Smooth muscle cell of the pulmonary artery (primary cell): ENCODE data around the gene NAXD. TPM values are rescaled to one million over a fixed set of nuclear protein-coding genes. Genes with fewer than 3 reads are reported as not detected.

Experiments
- total RNA-seq: library from RNA; depleted of rRNA; stranded (reverse); fragments of >200 nt; gene quantifications from 2 replicates; pipeline ENCODE4 v1.2.3, GENCODE V29; 2014

The NAXD gene
- total RNA-seq = 25.7 and 26.1 TPM in 2 replicates

DNA sequence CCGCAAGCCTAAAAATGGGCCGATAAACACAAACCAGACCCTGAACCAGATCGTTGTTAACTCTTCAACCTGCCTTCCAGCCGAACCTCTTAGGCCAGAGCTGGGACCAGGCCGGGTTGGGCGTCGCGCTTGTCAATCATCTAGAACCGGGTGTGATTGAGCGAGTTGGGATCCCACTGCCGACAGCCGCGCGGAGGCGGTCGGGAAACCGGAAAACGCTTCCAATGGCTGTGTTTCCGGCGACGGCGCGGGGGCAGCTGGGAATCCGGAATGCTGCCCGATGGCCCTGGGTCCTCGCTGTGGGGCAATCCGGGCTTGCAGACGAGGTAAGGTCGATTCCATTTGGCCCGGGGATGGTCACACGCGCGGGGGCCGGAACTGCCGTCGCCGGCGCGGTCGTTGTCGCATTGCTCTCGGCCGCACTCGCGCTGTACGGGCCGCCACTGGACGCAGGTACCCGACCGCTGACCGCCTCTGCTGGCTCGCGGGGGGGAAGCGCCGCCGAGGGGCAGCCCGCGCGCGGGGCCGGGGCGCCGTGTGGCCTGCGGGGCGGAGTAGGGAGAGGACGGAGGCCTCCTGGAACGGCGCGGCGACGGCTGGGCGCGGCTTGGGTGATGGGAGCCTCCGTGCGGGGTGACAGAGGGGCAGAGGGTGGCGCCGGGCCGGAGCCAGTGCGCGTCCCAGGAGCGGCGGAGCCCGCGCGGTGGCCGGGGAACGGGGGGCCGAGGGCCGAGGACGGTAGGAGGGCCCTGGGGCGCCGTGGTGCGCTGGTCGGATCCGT is at the start of gene NAXD:
Gene NAXD (plus strand): TSS at position 224 of the 781 bp plus-strand sequence. CDS start 57 bp downstream, at position 281.

Other genes starting within 250 kb of the NAXD start
- 14.8 and 15.6 TPM in 2 replicates for gene RAB20, start 53.8 kb upstream of the NAXD start, total RNA-seq
- 54.9 and 74.8 TPM in 2 replicates for gene CARS2, start 90.6 kb downstream of the NAXD start, total RNA-seq
- gene ING1, start 98.2 kb downstream of the NAXD start, total RNA-seq = 11.7 and 14.3 TPM in 2 replicates